GM12878 (cell line): ENCODE measurements around the gene RDH5. TPM values are rescaled to one million over a fixed set of nuclear protein-coding genes. Genes with fewer than 3 reads are reported as not detected.

Experiments
- BCL3 ChIP-seq: IDR thresholded peaks from 2 replicates; pipeline ENCODE4 v1.6.1; 2011; ENCODE audit warnings: borderline replicate concordance, low read depth, mild to moderate bottlenecking, moderate library complexity, low read length; ENCODE audit not compliant: insufficient read depth, poor library complexity, severe bottlenecking
- BCLAF1 ChIP-seq: fragments of 450-650 bp; IDR thresholded peaks from 2 replicates; pipeline ENCODE4 v1.6.1; 2017; ENCODE audit warnings: antibody characterized with exemption, mild to moderate bottlenecking, moderate library complexity
- CBX3 ChIP-seq: fragments of 200-600 bp; sonication (generic); IDR thresholded peaks from 2 replicates; pipeline ENCODE4 v1.6.1; 2016; ENCODE audit warnings: low read depth, borderline replicate concordance
- CBX5 ChIP-seq: sonication (generic); IDR thresholded peaks from 2 replicates; pipeline ENCODE4 v1.6.1; 2016; ENCODE audit warnings: low read depth, moderate library complexity, mild to moderate bottlenecking, inconsistent platforms
- FOXK2 ChIP-seq: fragments of 450-650 bp; IDR thresholded peaks from 2 replicates; pipeline ENCODE4 v1.6.1; 2017; ENCODE audit warnings: mild to moderate bottlenecking, moderate library complexity
- MLLT1 ChIP-seq: fragments of 450-650 bp; IDR thresholded peaks from 2 replicates; pipeline ENCODE4 v1.6.1; 2016; ENCODE audit warnings: mild to moderate bottlenecking
- MXI1 ChIP-seq: fragments of 150-350 bp; IDR thresholded peaks from 2 replicates; pipeline ENCODE4 v1.6.1; 2011; ENCODE audit warnings: low read depth, mild to moderate bottlenecking, inconsistent platforms, low read length, improper control_type of control experiment
- MYB ChIP-seq: fragments of 150-350 bp; IDR thresholded peaks from 2 replicates; pipeline ENCODE4 v1.6.1; 2014; ENCODE audit warnings: mild to moderate bottlenecking, low read depth, low read length, borderline replicate concordance
- NFIC ChIP-seq: IDR thresholded peaks from 2 replicates; pipeline ENCODE4 v1.6.1; 2012; ENCODE audit warnings: low read depth, mild to moderate bottlenecking, inconsistent platforms, low read length, moderate library complexity
- NR2C1 ChIP-seq: fragments of 450-650 bp; IDR thresholded peaks from 2 replicates; pipeline ENCODE4 v1.6.1; 2017; ENCODE audit warnings: antibody characterized with exemption, mild to moderate bottlenecking, moderate library complexity
- PML ChIP-seq: IDR thresholded peaks from 2 replicates; pipeline ENCODE4 v1.6.1; 2012; ENCODE audit warnings: low read length, inconsistent platforms
- POLR2A ChIP-seq: IDR thresholded peaks from 2 replicates; pipeline ENCODE4 v1.6.1; 2011; ENCODE audit warnings: low read depth, mild to moderate bottlenecking, low read length
- PRDM15 ChIP-seq: fragments of 450-650 bp; formaldehyde crosslinking; IDR thresholded peaks from 2 replicates; pipeline ENCODE4 v1.4.0; 2020; ENCODE audit warnings: mild to moderate bottlenecking, moderate library complexity
- RAD51 ChIP-seq: fragments of 450-650 bp; IDR thresholded peaks from 2 replicates; pipeline ENCODE4 v1.6.1; 2016; ENCODE audit warnings: moderate library complexity, mild to moderate bottlenecking, inconsistent platforms
- RB1 ChIP-seq: fragments of 450-650 bp; formaldehyde crosslinking; IDR thresholded peaks from 2 replicates; pipeline ENCODE4 v1.6.1; 2017; ENCODE audit warnings: mild to moderate bottlenecking, borderline replicate concordance
- SKIL ChIP-seq: fragments of 450-650 bp; IDR thresholded peaks from 2 replicates; pipeline ENCODE4 v1.6.1; 2017; ENCODE audit warnings: mild to moderate bottlenecking, low read depth, inconsistent platforms; ENCODE audit not compliant: poor library complexity, severe bottlenecking
- SREBF1 ChIP-seq: IDR thresholded peaks from 2 replicates; pipeline ENCODE4 v1.6.1; 2012; ENCODE audit warnings: mild to moderate bottlenecking, low read length
- ZSCAN29 ChIP-seq: fragments of 450-650 bp; IDR thresholded peaks from 2 replicates; pipeline ENCODE4 v1.6.1; 2017; ENCODE audit warnings: mild to moderate bottlenecking, moderate library complexity
- polyA plus RNA-seq, 11 experiments: library from polyadenylated mRNA; depleted of rRNA in 4 of 11; unstranded in 6 of 11; stranded (reverse) in 5 of 11; fragments of >200 nt; fragmentation: Nextera tagmentation in 4 of 11; fragmentation: Illumina TruSeq in 1 of 11; extraction: Ambion mirVana in 4 of 11; extraction: Trizol in 1 of 11; gene quantifications; 1 replicate in 1 of 11; 2 replicates in 10 of 11; pipeline versions ENCODE4 v1.2.1 to v1.2.3, GENCODE V29; 2011 to 2016; ENCODE audit warnings: inconsistent platforms in 2 of 11, missing spikeins in 2 of 11, low read depth in 1 of 11
- total RNA-seq, 4 experiments: library from RNA; depleted of rRNA in 3 of 4; stranded (reverse); fragments of >200 nt in 3 of 4; fragmentation: Illumina TruSeq in 1 of 4; extraction: Trizol in 1 of 4; gene quantifications; 2 replicates each; pipeline versions ENCODE4 v1.2.1 to v1.2.3, GENCODE V29; 2013 to 2021

RDH5 gene
- total and polyA plus RNA-seq, 10 of the 15 experiments (the other 5 are each of a cell fraction or from before 2014, with no cell fraction given), result 2.6 to 11.6 (median 7.3) TPM

- TF ChIP-seq MLLT1 (peak; percentile 89), PML (no peak), SKIL (peak; percentile 46), MYB (no peak), CBX3 (no peak), CBX5 (no peak), ZSCAN29 (no peak), POLR2A (no peak), NFIC (no peak), RB1 (0 out of 2 replicates have a peak, but pooled peaks have one; percentile 8), BCL3 (no peak), FOXK2 (peak; percentile 43; the same call in 1 of the 2 replicates), RAD51 (peak; percentile 66), SREBF1 (no peak), MXI1 (peak; percentile 97), NR2C1 (no peak), PRDM15 (no peak), BCLAF1 (no peak)
These were observed 18.2 kb downstream of the RDH5 start (continued) for GRCh38 chr12:55738123-55739024.
